Measurements from ENCODE around the gene ENDOD1. TPM values are rescaled to one million over a fixed set of nuclear protein-coding genes. Genes with fewer than 3 reads are reported as not detected.
A peak's percentile ranks its signal among the peaks of the same experiment; 100 is the strongest.
"Not testable (repeated sequence)": the region's sequence is repeated elsewhere in the genome, so short reads cannot be mapped to it uniquely, and the experiment has no call there.

Gene ENDOD1
- total and polyA plus RNA-seq, 2 experiments from 2014 or later: 15.5 to 33.7 TPM

- WGBS, 2 experiments (ENCODE audit: low coverage in 1 of 2, low lambda C conversion rate in 2 of 2, missing lambda C conversion rate in 2 of 2): 89 to 90% methylated on average over 3 of the region's 3 CpGs
- H4K20me1 ChIP-seq (ENCODE audit: insufficient read depth): no peaks in the 10 kb centered on the region
- H3K79me2 ChIP-seq (ENCODE audit: insufficient read depth): peaks cover 9% of the 10 kb centered on the region; the same call in 1 of the 2 replicates
- H3F3A ChIP-seq (ENCODE audit: insufficient read depth): no peaks in the 10 kb centered on the region
- no peak for DNase-seq
- H2AFZ ChIP-seq: no peak overlapping the region
- no peak overlapping the region for H3K27ac ChIP-seq
- in situ Hi-C loops (cut with MboI): no loop called here
- no peaks in the 10 kb centered on the region for H3K27me3 ChIP-seq (replicated peaks; ENCODE audit: insufficient read depth)
- H3K36me3 ChIP-seq (ENCODE audit: low read depth): no peaks in the 10 kb centered on the region
- H3K4me1 ChIP-seq (ENCODE audit: insufficient read depth): peaks cover 15% of the 10 kb centered on the region
- H3K9ac ChIP-seq: no peak overlapping the region
- no peak overlapping the region for H3K4me3 ChIP-seq
- TF ChIP-seq EZH2phosphoT487 (IDR thresholded peaks at IDR 0.05; ENCODE audit: insufficient read depth, low read depth): no peak
- no peak for TF ChIP-seq EZH2 (IDR thresholded peaks at IDR 0.05; ENCODE audit: insufficient read depth, poor library complexity, severe bottlenecking)
- H3K9me2 ChIP-seq (ENCODE audit: insufficient read depth): no peaks in the 10 kb centered on the region
- H3K9me3 ChIP-seq (ENCODE audit: low read depth): no peaks in the 10 kb centered on the region
- no peak overlapping the region for H3K4me2 ChIP-seq (ENCODE audit: unreplicated experiment)
These were observed 15.2 kb downstream of the ENDOD1 start for GRCh38 chr11:95104856-95105255.

GRCh38 chr11:95108159-95108611, 18.5 kb downstream of the ENDOD1 start:
- peak; percentile 67 for DNase-seq
- Histone ChIP-seq H3K36me3 (ENCODE audit: low read depth) (no peaks in the 10 kb centered on the region), H3K4me3 (no peak overlapping the region), H3K27ac (no peak overlapping the region), H3K27me3 (replicated peaks; ENCODE audit: insufficient read depth) (no peaks in the 10 kb centered on the region), H3K9me2 (ENCODE audit: insufficient read depth) (no peaks in the 10 kb centered on the region), H3K4me1 (ENCODE audit: insufficient read depth) (peaks cover 15% of the 10 kb centered on the region), H3K79me2 (ENCODE audit: insufficient read depth) (peaks cover 6% of the 10 kb centered on the region; the same call in 1 of the 2 replicates), H3F3A (ENCODE audit: insufficient read depth) (no peaks in the 10 kb centered on the region), H3K9me3 (ENCODE audit: low read depth) (no peaks in the 10 kb centered on the region), H2AFZ (no peak overlapping the region), H4K20me1 (ENCODE audit: insufficient read depth) (no peaks in the 10 kb centered on the region), H3K9ac (no peak overlapping the region), H3K4me2 (ENCODE audit: unreplicated experiment) (no peak overlapping the region)
- in situ Hi-C loops (cut with MboI): no loop called here
- TF ChIP-seq EZH2 (IDR thresholded peaks at IDR 0.05; ENCODE audit: insufficient read depth, poor library complexity, severe bottlenecking) (no peak), EZH2phosphoT487 (IDR thresholded peaks at IDR 0.05; ENCODE audit: insufficient read depth, low read depth) (no peak)
- 80 to 86% methylated on average over 9 of the region's 9 CpGs for WGBS, 2 experiments (ENCODE audit: low coverage in 1 of 2, low lambda C conversion rate in 2 of 2, missing lambda C conversion rate in 2 of 2)

- no peaks in the 10 kb centered on the region for H3K9me2 ChIP-seq (ENCODE audit: insufficient read depth)
- peaks cover 15% of the 10 kb centered on the region for H3K4me1 ChIP-seq (ENCODE audit: insufficient read depth)
- no peaks in the 10 kb centered on the region for H3K27me3 ChIP-seq (replicated peaks; ENCODE audit: insufficient read depth)
- no peaks in the 10 kb centered on the region for H3F3A ChIP-seq (ENCODE audit: insufficient read depth)
- H3K9me3 ChIP-seq (ENCODE audit: low read depth): no peaks in the 10 kb centered on the region
- H4K20me1 ChIP-seq (ENCODE audit: insufficient read depth): no peaks in the 10 kb centered on the region
- peaks cover 9% of the 10 kb centered on the region for H3K79me2 ChIP-seq (ENCODE audit: insufficient read depth)
- H2AFZ ChIP-seq: no peak overlapping the region
- in situ Hi-C loops (cut with MboI): no loop called here
- DNase-seq: peak; percentile 28
- no peak overlapping the region for H3K27ac ChIP-seq
- H3K4me2 ChIP-seq (ENCODE audit: unreplicated experiment): no peak overlapping the region
- WGBS, 2 experiments (ENCODE audit: low coverage in 1 of 2, low lambda C conversion rate in 2 of 2, missing lambda C conversion rate in 2 of 2): 69 to 78% methylated on average over 6 of the region's 6 CpGs
- no peaks in the 10 kb centered on the region for H3K36me3 ChIP-seq (ENCODE audit: low read depth)
- no peak overlapping the region for H3K9ac ChIP-seq
- no peak for TF ChIP-seq EZH2 (IDR thresholded peaks at IDR 0.05; ENCODE audit: insufficient read depth, poor library complexity, severe bottlenecking)
- TF ChIP-seq EZH2phosphoT487 (IDR thresholded peaks at IDR 0.05; ENCODE audit: insufficient read depth, low read depth): no peak
- H3K4me3 ChIP-seq: no peak overlapping the region
These were observed 19.3 kb downstream of the ENDOD1 start for GRCh38 chr11:95108671-95109551.

- H3K27ac ChIP-seq; H2AFZ ChIP-seq; H3K36me3 ChIP-seq (ENCODE audit: low read depth); DNase-seq; H4K20me1 ChIP-seq (ENCODE audit: insufficient read depth); H3K27me3 ChIP-seq (replicated peaks; ENCODE audit: insufficient read depth); H3K9ac ChIP-seq; H3F3A ChIP-seq (ENCODE audit: insufficient read depth); in situ Hi-C loops (cut with MboI); H3K4me3 ChIP-seq; H3K4me2 ChIP-seq (ENCODE audit: unreplicated experiment); H3K9me2 ChIP-seq (ENCODE audit: insufficient read depth); H3K9me3 ChIP-seq (ENCODE audit: low read depth): not testable (repeated sequence)
- peaks cover 15% of the 10 kb centered on the region for H3K4me1 ChIP-seq (ENCODE audit: insufficient read depth)
- 84 to 91% methylated on average over 3 of the region's 3 CpGs for WGBS, 2 experiments (ENCODE audit: low coverage in 1 of 2, low lambda C conversion rate in 2 of 2, missing lambda C conversion rate in 2 of 2)
- peaks cover 25% of the 10 kb centered on the region for H3K79me2 ChIP-seq (ENCODE audit: insufficient read depth)
These were observed 21.8 kb downstream of the ENDOD1 start for GRCh38 chr11:95111471-95111870.

Data from GM23248 (cell line).